Gastrocnemius medialis (tissue), 4 donors: ENCODE measurements around the gene ZBTB3.

ENCODE experiments used
- CTCF ChIP-seq, 5 experiments: fragments of 450-650 bp in 3 of 5; fragments of 200-600 bp in 2 of 5; sonication (generic) in 2 of 5; IDR thresholded peaks in 4 of 5; conservative IDR thresholded peaks in 1 of 5; 1 replicate in 4 of 5; 2 replicates in 1 of 5; pipeline ENCODE4 v1.5.1; 2016 to 2019; ENCODE audit warnings: antibody characterized with exemption in 5 of 5, mild to moderate bottlenecking in 3 of 5, moderate library complexity in 3 of 5
- POLR2A ChIP-seq, 2 donors: fragments of 450-650 bp; IDR thresholded peaks; one replicate each; pipeline ENCODE4 v1.6.1; 2017; ENCODE audit warnings: antibody characterized with exemption in 2 of 2, mild to moderate bottlenecking in 2 of 2, moderate library complexity in 2 of 2

- no peak for TF ChIP-seq CTCF (IDR thresholded peaks at IDR 0.05 in 4 of 5, conservative IDR thresholded peaks at IDR 0.05 in 1 of 5)
- TF ChIP-seq POLR2A (IDR thresholded peaks at IDR 0.05) = no peak
These were observed 23.4 kb upstream of the ZBTB3 start for GRCh38 chr11:62777389-62777788.
